Right lung (tissue), 5 donors: ENCODE measurements around the gene ILF2. TPM values are rescaled to one million over a fixed set of nuclear protein-coding genes. Genes with fewer than 3 reads are reported as not detected.

Experiments used
- DNase-seq, 2 donors: peaks; one replicate each; pipeline ENCODE4 v3.0.0-alpha.2; 2013
- polyA plus RNA-seq, 5 donors: library from polyadenylated mRNA; unstranded; fragments of 120-200 nt; gene quantifications; one replicate each; pipeline versions ENCODE4 v1.2.1 to v1.2.3, GENCODE V29; 2013; ENCODE audit warnings: inconsistent platforms in 1 of 5, low replicate concordance in 1 of 5; ENCODE audit not compliant: insufficient read length in 5 of 5, insufficient read depth in 1 of 5

The ILF2 gene
- polyA plus RNA-seq, 5 donors = 245 to 312 (median 264) TPM

- no peak for DNase-seq
These were observed 40.8 kb downstream of the ILF2 start for GRCh38 chr1:153629971-153630370.

DNA sequence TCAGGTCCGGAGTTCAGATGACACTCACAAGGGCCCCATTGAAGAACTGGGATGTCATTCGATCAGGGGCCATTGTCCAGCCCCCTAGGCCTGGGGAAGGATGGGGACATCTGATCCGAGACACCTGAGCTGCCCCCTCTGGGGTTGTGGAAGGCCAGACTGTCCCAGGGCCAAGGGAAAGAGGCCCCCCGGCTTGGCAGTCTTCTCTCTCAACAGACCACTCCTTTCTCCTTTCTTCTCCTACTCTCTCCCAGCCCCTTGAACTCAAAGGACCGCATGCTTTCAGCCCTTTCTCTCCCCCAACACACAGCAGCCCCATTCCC lies 41.5 kb downstream of the ILF2 start:
- no peak for DNase-seq

DNA sequence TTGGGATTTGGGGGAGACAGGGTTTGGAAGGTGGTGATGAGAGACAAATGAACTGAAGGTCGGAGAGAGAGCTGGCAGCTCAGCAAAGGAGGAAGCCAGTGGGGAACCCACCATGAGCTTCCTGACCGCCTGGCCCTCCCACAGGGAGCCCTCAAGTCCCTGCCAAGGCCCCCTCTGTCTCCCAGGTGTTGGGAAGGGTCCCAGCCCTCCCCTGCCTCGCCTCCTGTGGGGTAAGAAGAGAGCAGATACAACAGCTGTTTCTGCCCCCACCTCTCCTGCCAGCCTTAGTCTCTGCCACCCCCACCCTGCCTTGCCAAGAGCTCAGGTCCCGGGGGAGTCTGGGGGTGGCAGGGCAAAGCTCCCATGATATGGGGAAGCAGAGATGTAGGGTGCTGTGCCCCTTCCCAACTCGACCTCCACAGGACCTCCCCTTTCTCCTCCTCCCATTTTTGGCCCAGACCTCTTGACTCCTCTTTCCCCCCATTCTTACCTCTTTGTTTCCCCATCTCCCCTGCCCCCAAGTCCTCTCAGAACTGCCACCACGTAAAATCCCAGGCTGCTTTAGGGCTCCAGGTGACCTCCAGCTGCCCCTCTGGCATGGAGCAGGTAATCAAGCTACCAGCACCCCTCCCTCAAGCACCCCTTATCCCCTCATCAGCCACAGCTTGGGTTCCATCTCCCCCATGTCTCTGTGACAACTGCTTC lies 42.0 kb downstream of the ILF2 start:
- DNase-seq = no peak

- no peak for DNase-seq
These were observed 42.8 kb downstream of the ILF2 start, which contains the start of gene S100A1 for GRCh38 chr1:153627715-153628626. Gene S100A1, plus strand, starts transcription at chr1:153628434. Its CDS starts 2,088 bp downstream, at chr1:153630522.

- peak; percentile 77 to 84 for DNase-seq
These were observed 43.7 kb downstream of the ILF2 start, which contains the start of gene S100A13 for GRCh38 chr1:153626904-153627714. Gene S100A13, minus strand, starts transcription at chr1:153627505. Its CDS starts 1,033 bp downstream, at chr1:153626472.

- no peak for DNase-seq
These were observed 44.3 kb downstream of the ILF2 start for GRCh38 chr1:153626477-153626903.

GRCh38 chr1:153624965-153625611 lies 45.7 kb downstream of the ILF2 start:
- no peak for DNase-seq

DNA sequence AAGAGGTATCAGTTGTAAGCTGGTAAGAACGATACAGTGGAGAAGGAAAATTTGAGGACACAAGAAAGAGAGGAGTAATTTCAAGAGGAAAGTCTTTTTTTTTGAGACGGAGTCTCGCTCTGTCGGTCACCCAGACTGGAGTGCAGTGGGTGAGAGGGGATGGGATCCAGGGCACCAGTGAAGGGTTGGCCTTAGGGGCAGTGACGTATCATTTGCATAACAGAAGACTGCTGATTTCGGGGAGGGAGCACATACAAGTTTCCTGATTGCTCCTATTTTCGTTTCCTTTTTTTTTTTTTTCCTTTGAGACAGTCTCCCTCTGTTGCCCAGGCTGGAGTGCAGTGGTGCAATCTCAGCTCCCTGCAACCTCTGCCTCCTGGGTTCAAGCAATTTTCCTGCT lies 47.7 kb downstream of the ILF2 start:
- DNase-seq = no peak

- no peak for DNase-seq
These were observed 51.6 kb downstream of the ILF2 start for GRCh38 chr1:153619171-153619570.

DNA sequence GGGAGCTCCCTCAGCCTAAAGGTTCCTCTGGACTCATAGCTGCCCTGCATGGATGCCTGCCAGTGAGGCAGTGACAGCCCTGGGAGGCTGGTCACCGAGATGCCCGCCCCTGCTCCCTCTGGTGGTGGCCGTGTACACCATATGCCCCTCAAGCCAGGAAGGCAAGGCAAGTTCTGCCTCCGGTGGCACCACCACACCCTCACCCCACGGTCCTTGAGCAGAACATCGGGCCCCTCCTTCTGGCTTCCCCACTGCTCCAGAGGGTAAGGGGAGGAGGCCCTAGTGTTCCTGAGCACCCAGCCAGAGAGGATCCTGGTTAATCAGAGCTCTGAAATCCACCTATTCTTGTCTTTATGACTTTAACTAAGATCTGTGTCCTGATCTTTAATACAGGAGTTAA lies 53.1 kb downstream of the ILF2 start:
- no peak for DNase-seq

- peak; percentile 59 to 62 for DNase-seq
These were observed 53.9 kb downstream of the ILF2 start for GRCh38 chr1:153616917-153617311.

- peak; percentile 48 to 59 for DNase-seq
These were observed 54.5 kb downstream of the ILF2 start, which contains the start of gene S100A14 for GRCh38 chr1:153616144-153616916. Gene S100A14, minus strand, starts transcription at chr1:153616325. Its CDS starts 467 bp downstream, at chr1:153615858.

DNA sequence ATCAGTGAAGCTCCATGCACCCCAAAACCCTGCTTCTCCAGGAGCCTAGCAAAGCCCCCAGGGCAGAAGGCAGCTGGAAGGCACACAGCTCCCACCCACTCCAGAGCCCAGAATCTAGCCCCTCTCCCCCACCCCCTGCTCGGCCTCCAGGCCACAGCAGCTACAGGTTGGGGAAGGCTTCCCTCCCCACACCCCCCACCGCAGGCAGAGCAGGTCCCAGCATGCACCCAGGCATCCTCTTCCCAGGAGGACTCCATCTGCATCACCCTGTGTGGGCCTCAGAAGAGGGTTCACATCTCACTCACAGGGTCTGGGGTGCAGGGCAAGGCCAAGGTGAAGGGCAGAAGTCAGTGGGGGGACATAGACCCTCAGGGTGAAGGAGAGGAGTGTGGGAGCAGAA lies 55.4 kb downstream of the ILF2 start:
- DNase-seq = no peak

GRCh38 chr1:153614906-153615305 lies 55.9 kb downstream of the ILF2 start:
- no peak for DNase-seq

- DNase-seq = no peak
These were observed 56.4 kb downstream of the ILF2 start for GRCh38 chr1:153614189-153614900.

DNA sequence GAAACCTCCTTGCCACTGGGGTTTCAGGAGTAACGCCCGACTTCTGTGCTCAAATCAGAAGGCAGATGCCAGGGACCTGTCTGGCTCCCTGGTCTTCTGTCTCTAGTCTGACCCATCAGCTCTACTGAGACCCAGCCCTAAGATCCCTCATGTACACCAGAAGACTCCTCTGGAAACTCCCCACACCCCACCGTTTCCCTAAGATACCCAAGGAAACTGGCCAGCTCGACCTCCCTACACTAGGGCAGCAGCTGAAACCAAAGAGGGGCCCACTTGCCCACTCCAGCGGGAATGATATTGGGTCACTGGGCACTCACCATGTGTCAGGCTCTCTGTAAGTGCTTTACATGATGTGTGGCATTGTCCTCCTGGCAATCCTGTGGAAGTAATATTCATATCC lies 57.4 kb downstream of the ILF2 start:
- DNase-seq = no peak

DNA sequence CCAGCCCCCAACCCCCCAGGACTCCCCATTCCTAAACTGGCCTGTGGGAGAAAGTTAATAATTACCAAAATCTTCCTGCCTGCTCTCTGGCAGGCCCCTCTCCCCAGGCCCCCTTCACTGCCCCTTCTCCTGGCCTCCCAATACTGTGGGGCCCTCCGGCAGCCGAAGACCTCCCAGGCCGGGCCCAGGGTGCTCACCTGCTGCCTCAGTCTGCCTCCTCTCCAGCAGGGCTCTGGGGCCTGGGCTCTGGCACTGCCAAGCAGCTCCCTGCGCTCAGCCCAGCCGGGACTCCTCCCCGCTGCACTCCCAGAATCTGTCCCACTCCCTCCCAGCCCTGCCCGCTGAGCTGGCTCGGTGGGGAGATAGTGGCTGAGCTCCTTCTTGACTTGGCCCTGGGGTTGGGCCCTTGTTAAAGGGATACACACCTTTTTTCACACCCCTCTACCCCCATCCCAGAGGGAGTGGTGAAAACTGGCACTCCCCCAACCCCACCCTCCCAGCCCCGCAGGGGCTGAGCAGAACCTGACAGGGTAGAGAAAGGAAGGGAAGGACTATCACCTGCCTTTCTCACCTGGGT lies 58.0 kb downstream of the ILF2 start, which contains the start of gene S100A16:
S100A16 (minus strand) TSS at position 383 of the 577 bp plus-strand sequence. CDS start 4,986 bp downstream, outside the sequence.
- DNase-seq = peak; percentile 67 to 71

DNA sequence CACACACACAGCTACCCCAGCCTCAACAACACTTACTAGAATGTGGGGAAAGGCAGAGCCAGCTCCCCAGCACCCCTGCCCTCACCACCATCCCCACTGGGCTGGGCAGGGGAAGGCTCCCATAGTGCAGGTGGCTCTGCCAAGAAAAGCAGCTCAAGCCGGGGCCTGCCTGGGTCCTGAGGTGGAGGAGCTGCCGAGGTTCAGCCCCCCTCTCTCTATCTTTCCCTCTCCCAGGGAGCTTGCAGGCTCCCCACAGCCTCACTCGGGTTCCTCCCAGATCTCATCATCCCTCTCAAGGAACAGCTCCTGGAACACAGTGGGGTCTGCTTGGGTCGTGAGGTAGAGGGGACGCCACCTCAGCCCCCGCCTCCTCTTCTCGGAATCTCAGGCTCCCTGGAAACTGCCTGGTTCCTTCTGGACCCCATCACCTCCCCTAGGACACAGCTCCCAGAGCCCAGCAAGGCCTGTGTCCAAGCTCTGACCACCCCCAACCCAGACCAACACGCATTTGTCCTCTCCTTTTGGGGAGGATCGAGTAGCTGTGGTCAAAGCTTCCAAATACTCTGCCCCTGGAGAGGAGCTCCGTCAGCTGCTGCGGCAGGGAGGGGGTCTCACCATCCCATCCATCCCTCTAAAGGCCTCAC lies 58.6 kb downstream of the ILF2 start:
- no peak for DNase-seq
